ENCODE measurements around the gene CD2AP. TPM values are rescaled to one million over a fixed set of nuclear protein-coding genes. Genes with fewer than 3 reads are reported as not detected.

The CD2AP gene
- total and polyA plus RNA-seq, 9 of the 15 experiments (the other 6 are each of a cell fraction or from before 2014, with no cell fraction given), result 9.4 to 69.7 (median 38.7) TPM

DNA sequence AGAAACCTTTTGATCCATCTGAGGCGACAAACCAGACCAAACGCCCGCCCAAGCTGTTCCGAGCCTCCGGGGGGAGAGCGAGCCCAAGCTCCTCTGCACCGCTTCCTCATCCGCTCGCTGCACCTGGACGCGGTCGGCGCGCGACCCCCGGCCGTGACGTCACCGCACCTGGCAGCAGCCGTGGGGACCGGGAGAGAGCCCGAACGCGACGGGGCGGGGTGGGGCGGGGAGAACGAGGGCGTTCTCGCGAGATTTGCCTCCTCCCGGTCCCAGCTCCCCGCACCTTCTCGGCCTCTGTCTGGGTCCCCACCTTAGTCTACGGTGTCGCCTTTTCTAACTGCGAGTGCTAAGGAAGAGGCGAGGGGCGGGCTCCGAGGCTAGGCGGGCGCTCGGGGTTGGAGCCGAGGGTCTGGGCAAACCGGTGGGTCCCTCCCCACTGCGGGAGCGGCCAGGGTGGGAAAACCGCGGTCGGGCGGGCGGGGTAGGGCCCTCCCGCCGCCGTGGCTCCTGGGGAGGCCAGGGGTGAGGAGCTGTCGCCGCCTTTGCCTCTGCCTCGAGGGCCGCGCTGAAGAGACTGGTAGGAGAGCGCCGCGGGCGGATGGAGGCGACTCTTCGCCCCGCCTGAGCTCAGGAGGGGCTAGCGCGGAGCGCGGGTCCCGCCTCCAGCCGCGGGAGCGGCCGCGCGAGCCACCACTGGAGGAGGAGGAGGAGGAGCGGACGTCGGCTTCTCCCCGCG, at the start of gene CD2AP (continued):
- TF ChIP-seq RERE (CRISPR knock-in tag; IDR thresholded peaks at IDR 0.05; ENCODE audit: borderline replicate concordance) (peak; percentile 82; the same call in 1 of the 2 replicates), ARID1B (IDR thresholded peaks at IDR 0.05) (peak; percentile 48; the same call in 1 of the 2 replicates), ESRRB (CRISPR knock-in tag; IDR thresholded peaks at IDR 0.05; ENCODE audit: borderline replicate concordance) (no peak), L3MBTL2 (IDR thresholded peaks at IDR 0.05) (peak; percentile 40; the same call in 1 of the 2 replicates), CHD1 (IDR thresholded peaks at IDR 0.05; ENCODE audit: low read length) (peak; percentile 70), HDAC1 (IDR thresholded peaks at IDR 0.05) (peak in 1 of 2 experiments; percentile 48; a peak in 2 of 4 replicates), YY1 (IDR thresholded peaks at IDR 0.05; ENCODE audit: borderline replicate concordance in 1 of 3, control insufficient read depth in 1 of 3, extremely low read depth in 1 of 3, insufficient read depth in 3 of 3, insufficient read length in 1 of 3, insufficient replicate concordance in 2 of 3, low read depth in 1 of 3, low read length in 2 of 3) (peak in 1 of 3 experiments; percentile 71), MBD2 (IDR thresholded peaks at IDR 0.05; ENCODE audit: borderline replicate concordance, low read depth) (peak; percentile 34; the same call in 1 of the 2 replicates), CBX3 (IDR thresholded peaks at IDR 0.05; ENCODE audit: borderline replicate concordance in 1 of 2, low read length in 2 of 2) (peak in 1 of 2 experiments; percentile 23; a peak in 1 of 3 replicates), HCFC1 (IDR thresholded peaks at IDR 0.05; ENCODE audit: low read depth, low read length) (peak; percentile 32), MBD1 (CRISPR knock-in tag; IDR thresholded peaks at IDR 0.05) (no peak), ZFP36 (IDR thresholded peaks at IDR 0.05; ENCODE audit: low read depth, low read length, partially characterized antibody) (peak; percentile 2), PCBP1 (IDR thresholded peaks at IDR 0.05; ENCODE audit: low read depth, low read length, poor library complexity, severe bottlenecking) (peak; percentile 98), ZBTB7A (IDR thresholded peaks at IDR 0.05; ENCODE audit: borderline replicate concordance, control insufficient read depth, low read depth, low read length) (peak; percentile 95; the same call in 1 of the 2 replicates), ZNF431 (CRISPR knock-in tag; IDR thresholded peaks at IDR 0.05) (peak; percentile 47; the same call in 1 of the 2 replicates), RAD21 (CRISPR knock-in tag; conservative IDR thresholded peaks at IDR 0.05 in 1 of 2, IDR thresholded peaks at IDR 0.05 in 1 of 2) (peak in 1 of 2 experiments; percentile 4; a peak in 3 of 4 replicates), FOXA3 (CRISPR knock-in tag; conservative IDR thresholded peaks at IDR 0.05 in 1 of 2, IDR thresholded peaks at IDR 0.05 in 1 of 2) (peak in 1 of 2 experiments; percentile 32; a peak in 1 of 4 replicates), FOXP1 (CRISPR knock-in tag; IDR thresholded peaks at IDR 0.05) (no peak)
